ENCODE data around the gene TREX2. TPM values are rescaled to one million over a fixed set of nuclear protein-coding genes. Genes with fewer than 3 reads are reported as not detected.

Gene TREX2
- total and polyA plus RNA-seq, 2 of the 4 experiments (the other 2 are of a cell fraction), result 0.36 to 0.84 TPM

GRCh38 chrX:153397256-153397960 lies 48.4 kb downstream of the TREX2 start:
- DNase-seq (no peak), ATAC-seq (ENCODE audit: low read depth) (no peak)
- Histone ChIP-seq H2BK15ac (ENCODE audit: low read depth, low read length) (no peak overlapping the region), H3K9me3 (ENCODE audit: control insufficient read depth, insufficient read depth, low read length) (peaks cover 3% of the 10 kb centered on the region; the same call in 1 of the 2 replicates), H3K36me3 (ENCODE audit: control insufficient read depth, insufficient read depth, low read length) (no peaks in the 10 kb centered on the region), H3K27ac (ENCODE audit: insufficient read depth, low read length) (no peak overlapping the region), H3K79me1 (ENCODE audit: low read depth in 1 of 2, low read length in 2 of 2) (no peaks in the 10 kb centered on the region), H2AK9ac (replicated peaks; ENCODE audit: low read depth, low read length, poor library complexity) (no peak overlapping the region), H3K4me1 (ENCODE audit: control insufficient read depth, insufficient read depth, low read length) (no peaks in the 10 kb centered on the region), H3K9me1 (ENCODE audit: insufficient read depth, low read length) (no peaks in the 10 kb centered on the region), H2BK120ac (ENCODE audit: low read depth, low read length) (no peak overlapping the region), H3K9ac (ENCODE audit: low read depth, low read length) (no peak overlapping the region), H2BK5ac (ENCODE audit: low read depth, low read length, poor library complexity, severe bottlenecking) (no peak overlapping the region), H3K4me2 (ENCODE audit: low read depth, low read length) (no peak overlapping the region), H4K20me1 (ENCODE audit: insufficient read depth, low read length) (no peaks in the 10 kb centered on the region), H4K91ac (ENCODE audit: insufficient read depth, low read depth, low read length) (no peak overlapping the region), H4K8ac (ENCODE audit: low read depth in 2 of 2, low read length in 2 of 2) (no peak overlapping the region), H3K4me3 (ENCODE audit: insufficient read depth, low read depth, low read length) (no peak overlapping the region), H2AK5ac (ENCODE audit: low read depth, low read length) (no peak overlapping the region), H3K18ac (ENCODE audit: low read depth, low read length) (no peak overlapping the region), H2AFZ (replicated peaks; ENCODE audit: low read length, poor library complexity) (no peak overlapping the region), H2BK20ac (ENCODE audit: low read depth, low read length) (no peak overlapping the region), H4K5ac (ENCODE audit: low read depth, low read length) (no peak overlapping the region), H3K14ac (replicated peaks; ENCODE audit: low read depth, low read length) (no peak overlapping the region), H3K23ac (ENCODE audit: low read depth, low read length) (no peak overlapping the region), H3K4ac (ENCODE audit: low read depth, low read length) (no peak overlapping the region), H3K56ac (ENCODE audit: extremely low read depth, insufficient read depth, low read length) (no peak overlapping the region), H3K27me3 (ENCODE audit: control insufficient read depth, insufficient read depth, low read length) (peaks cover 9% of the 10 kb centered on the region; the same call in 1 of the 2 replicates)
- dilution Hi-C loops (cut with HindIII; ENCODE audit: low sequenced_read_pairs, unreplicated experiment), result no loop called here
- no peak for TF ChIP-seq FOS (IDR thresholded peaks at IDR 0.05; ENCODE audit: low read depth, low read length)
- TF ChIP-seq SMC3 (IDR thresholded peaks at IDR 0.05; ENCODE audit: low read depth, low read length), result no peak
- no peak for TF ChIP-seq NFE2L2 (IDR thresholded peaks at IDR 0.05; ENCODE audit: low read depth, low read length)
- TF ChIP-seq MAZ (IDR thresholded peaks at IDR 0.05; ENCODE audit: borderline replicate concordance, low read depth, low read length), result no peak
- no peak for TF ChIP-seq CEBPB (IDR thresholded peaks at IDR 0.05; ENCODE audit: low read depth, low read length)
- TF ChIP-seq MXI1 (IDR thresholded peaks at IDR 0.05; ENCODE audit: borderline replicate concordance, low read depth, low read length), result no peak
- no peak for TF ChIP-seq CTCF (conservative IDR thresholded peaks at IDR 0.05; ENCODE audit: low read depth, low read length)
- no peak for TF ChIP-seq USF2 (IDR thresholded peaks at IDR 0.05; ENCODE audit: low read depth, low read length)
- TF ChIP-seq POLR2A (IDR thresholded peaks at IDR 0.05; ENCODE audit: low read depth, low read length), result no peak
- TF ChIP-seq CHD1 (IDR thresholded peaks at IDR 0.05; ENCODE audit: low read depth, low read length), result no peak
- no peak for TF ChIP-seq ELK1 (IDR thresholded peaks at IDR 0.05; ENCODE audit: borderline replicate concordance, low read depth, low read length)
- no peak for TF ChIP-seq RAD21 (IDR thresholded peaks at IDR 0.05; ENCODE audit: low read length)
- no peak for TF ChIP-seq MAFK (IDR thresholded peaks at IDR 0.05; ENCODE audit: low read depth, low read length)
- no peak for TF ChIP-seq RFX5 (IDR thresholded peaks at IDR 0.05; ENCODE audit: low read depth, low read length)
- TF ChIP-seq BHLHE40 (IDR thresholded peaks at IDR 0.05; ENCODE audit: low read depth, low read length), result no peak
- no peak for TF ChIP-seq RCOR1 (IDR thresholded peaks at IDR 0.05; ENCODE audit: insufficient replicate concordance, low read length)
- POLR2A ChIA-PET (ENCODE audit: unreplicated experiment), result no interaction called here
- in situ Hi-C loops (cut with MboI; ENCODE audit: low sequenced_read_pairs), result no loop called here
- intact Hi-C loops (cut with micrococcal nuclease), result no loop called here
- CTCF ChIA-PET, result no interaction called here
- WGBS, 2 experiments (ENCODE audit: extremely low coverage in 2 of 2, insufficient read length in 1 of 2), result 71% methylated on average over 18 of the region's 27 CpGs; no CpG with 5 or more reads in 1 of the 2 experiments
- BruUV-seq (replicated peaks), result no TSS peak

Measured in IMR-90 (cell line).